GM18907 (cell line): Measurements from ENCODE around the gene CFAP47.
"Not testable (repeated sequence)": the region's sequence is repeated elsewhere in the genome, so short reads cannot be mapped to it uniquely, and the experiment has no call there.

Experiments used
- ATAC-seq: cut with Tn5 transposase; IDR thresholded peaks from one replicate; pipeline ENCODE4 v1.9.1; 2021; ENCODE audit warnings: mild to moderate bottlenecking, moderate library complexity; ENCODE audit not compliant: unreplicated experiment

Gene CFAP47, protein sequence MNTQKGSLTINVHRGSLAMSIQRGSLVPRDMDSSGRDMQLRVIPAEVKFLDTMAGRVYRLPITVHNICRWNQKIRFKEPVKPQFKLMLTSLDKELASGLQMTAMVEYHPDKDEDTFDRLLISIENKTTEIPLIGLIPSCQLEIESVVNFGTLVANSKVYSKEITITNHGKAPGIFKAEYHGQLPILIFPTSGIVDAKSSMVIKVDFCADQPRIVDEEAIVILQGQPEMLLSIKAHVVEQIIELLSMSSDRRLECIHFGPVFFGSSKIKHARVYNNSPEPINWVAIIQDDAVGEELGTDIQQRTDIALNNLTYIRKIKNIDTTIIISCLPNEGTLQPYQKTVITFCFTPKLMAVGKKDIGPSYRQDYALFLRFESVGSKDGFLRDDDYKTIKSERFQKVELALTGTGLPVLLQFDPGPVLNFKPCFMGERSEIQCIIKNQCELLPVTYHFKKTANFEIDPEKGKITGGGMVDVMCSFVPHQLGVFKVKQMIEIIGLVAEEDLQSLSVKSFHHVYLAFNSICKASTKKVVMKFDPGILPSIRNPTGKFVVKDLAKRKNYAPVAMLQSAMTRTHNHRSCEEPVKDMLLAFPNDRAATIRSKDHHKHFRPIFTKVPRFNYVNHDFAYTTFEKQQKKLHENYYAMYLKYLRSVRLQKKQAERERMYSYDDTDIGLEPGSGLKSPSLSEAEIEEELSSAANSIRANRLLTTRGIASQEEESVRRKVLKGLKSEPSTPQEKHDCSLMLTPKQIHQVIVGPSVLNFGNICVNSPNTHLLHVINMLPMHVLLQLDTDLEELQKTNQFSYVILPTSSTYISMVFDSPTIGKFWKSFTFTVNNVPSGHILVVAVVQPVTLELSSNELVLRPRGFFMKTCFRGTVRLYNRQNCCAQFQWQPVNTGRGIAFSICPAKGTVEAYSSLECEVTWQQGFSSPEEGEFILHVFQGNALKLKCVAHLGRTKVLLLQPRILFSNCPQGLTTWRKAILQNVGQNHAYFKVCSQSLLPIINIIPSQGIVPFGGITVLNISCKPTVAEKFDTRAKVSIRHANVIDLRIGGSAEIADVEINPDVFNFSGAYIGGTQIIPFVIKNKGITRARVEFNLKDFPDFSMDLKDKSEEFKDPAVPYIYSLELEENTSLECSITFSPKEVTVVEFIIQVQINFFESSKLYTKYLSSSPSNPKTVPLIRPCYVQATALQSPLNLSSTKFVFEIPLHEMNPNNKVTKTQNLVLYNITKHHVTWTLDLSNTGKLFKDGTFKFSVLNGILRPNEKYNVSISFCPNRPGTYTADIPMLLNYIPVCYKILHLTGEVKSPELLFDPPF (N-terminal part only)

DNA sequence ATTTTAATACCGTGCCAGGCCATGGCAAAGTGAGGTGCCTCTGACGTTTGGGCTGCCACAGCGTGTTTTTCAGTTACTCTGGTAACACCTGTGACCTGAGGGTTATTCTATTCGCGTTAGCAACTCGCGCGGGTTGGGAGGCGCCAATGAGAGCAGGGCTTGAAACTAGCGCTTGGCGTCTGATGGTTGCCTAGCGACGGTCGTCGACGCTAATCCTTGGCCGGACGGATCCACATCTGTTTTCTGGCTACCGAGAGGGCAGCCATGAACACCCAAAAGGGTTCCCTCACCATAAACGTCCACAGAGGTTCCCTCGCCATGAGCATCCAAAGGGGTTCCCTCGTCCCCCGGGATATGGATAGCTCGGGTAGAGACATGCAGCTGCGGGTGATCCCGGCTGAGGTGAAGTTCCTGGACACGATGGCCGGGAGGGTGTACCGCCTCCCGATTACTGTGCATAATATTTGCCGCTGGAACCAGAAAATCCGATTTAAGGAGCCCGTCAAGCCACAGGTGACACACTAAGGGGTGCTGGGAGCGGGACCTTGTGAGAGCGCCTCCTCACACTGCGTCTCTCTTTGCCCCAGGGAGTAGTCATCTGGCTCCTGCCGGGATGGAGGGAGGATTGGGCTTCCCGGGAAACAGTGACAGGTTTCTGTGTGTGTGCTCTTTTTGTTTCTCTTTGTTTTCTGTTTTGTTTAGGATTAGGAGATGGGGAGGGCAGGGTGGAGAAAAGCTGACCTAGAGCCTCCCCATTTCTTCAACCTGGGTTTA, at the start of gene CFAP47:
Gene CFAP47, plus strand, starts transcription at position 199 of the 774 bp plus-strand sequence. Its CDS starts 66 bp downstream, at position 265.
- ATAC-seq: no peak

DNA sequence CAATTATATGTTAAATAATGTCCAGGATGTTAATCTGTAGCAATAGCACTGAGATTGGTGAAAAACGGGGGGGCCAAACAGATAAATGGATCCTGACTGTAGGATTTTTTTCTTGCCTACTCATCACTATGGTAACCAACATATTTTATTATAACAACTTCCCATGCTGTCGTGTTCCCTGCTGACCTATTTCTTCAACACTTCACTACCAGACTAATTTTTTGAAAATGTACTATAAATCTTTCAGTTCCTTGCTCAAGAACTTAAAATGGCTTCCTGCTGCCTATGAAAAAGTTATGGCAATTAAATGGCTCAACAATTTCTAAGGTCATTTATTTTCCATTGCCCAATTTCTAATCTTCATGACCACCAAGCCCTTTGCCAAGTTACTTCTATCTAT, 38.9 kb upstream of the CFAP47 start:
- no peak for ATAC-seq

DNA sequence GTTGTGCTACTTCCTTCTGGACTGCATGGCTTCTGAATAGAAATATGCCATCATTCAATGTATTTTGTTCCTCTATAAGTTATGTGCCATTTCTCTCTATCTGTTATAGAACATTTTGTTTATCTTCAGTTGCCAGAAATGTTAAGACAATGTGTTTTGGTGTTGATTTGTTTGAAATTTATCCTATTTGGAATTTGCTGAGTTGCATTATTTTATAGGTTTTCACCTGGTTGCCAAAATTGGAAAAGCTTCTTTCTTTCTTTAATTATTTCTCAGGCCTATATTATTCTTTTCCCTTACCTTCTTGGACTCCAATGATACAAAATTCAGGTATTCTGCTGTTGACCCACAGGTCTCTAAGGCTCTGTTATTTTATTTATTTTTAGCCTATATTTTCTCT, 33.4 kb upstream of the CFAP47 start:
- ATAC-seq: no peak

DNA sequence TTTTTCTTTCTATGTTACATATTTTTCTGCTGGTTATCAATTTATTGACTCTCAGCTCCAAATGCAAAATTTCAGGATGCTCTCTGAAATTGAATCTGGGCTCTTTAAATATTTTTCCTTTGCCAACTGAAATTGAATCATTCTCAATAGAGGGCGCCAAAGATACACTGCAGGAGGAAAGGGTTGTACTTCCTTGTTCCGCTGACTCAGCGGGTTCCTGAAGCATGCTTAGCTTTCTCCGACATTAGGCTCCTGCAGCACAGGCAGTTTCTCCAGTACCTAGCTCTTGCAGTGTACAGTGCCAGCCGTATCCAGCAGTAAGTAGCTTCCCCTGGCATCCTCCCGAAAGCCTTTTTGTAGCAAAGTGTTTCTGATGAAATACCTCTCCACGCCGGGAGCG, 28.8 kb upstream of the CFAP47 start:
- ATAC-seq: no peak

DNA sequence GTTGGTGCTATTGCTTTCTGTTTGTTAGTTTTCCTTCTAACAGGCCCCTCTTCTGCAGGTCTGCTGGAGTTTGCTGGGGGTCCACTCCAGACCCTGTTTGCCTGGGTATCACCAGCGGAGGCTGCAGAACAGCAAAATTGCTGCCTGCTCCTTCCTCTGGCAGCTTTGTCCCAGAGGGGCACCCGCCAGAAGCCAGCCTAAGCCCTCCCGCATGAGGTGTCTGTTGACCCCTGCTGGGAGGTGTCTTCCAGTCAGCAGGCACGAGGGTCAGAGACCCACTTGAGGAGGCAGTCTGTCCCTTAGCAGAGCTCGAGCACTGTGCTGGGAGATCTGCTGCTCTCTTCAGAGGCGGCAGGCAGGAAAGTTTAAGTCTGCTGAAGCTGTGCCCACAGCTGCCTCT, 67.3 kb downstream of the CFAP47 start:
- not testable (repeated sequence) for ATAC-seq

DNA sequence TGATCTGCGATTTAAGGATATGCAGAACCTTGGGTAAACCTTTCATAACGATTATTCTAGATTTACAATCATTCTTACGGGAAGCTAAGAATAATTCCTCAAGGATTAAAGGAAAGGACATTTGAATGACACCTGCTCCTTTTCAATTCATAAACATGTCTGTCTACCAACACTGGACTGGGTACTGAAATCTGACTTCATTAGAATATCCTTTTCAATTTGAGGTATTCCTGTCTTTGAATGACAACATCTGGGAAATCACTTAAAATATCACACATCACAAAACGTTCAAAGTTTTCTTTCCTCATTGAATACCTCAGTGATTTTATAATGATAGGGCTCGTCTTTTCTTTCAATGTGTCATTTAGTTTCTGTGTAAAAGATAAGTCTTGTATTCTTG, 87.7 kb downstream of the CFAP47 start:
- ATAC-seq: no peak

DNA sequence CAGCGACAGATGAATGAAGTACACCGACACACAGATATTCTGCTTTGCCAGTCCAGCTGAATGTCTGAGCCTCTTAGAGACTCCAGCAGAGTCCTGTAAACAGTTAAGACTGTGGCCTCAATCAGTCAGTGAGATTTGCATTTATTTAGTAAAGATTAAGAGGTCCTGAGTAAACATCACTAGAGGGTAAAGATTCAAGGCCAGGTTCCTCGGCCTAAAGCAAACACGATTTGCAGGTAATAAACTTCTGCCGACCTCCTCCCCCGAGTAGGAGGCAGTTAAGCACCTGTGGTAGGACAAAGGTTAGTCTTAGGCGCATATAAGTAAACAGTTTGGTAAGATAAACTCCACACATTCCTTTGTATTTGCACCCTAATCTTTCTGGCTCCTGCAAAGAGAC, 99.6 kb downstream of the CFAP47 start:
- no peak for ATAC-seq

DNA sequence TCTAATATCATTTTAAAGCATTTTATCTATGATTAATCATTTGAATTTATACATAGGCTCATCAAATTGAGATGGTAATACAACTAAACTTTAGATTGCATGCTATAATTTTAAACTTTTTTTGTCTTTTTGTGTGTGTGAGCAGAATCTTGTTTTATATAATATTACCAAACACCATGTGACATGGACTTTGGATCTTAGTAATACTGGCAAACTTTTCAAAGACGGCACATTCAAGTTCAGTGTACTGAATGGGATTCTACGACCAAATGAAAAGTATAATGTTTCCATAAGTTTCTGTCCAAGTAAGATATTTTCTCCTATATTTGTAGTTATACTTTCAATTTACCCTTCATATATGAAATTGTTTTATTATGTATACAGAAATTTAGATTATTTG, 116.0 kb downstream of the CFAP47 start:
- no peak for ATAC-seq

DNA sequence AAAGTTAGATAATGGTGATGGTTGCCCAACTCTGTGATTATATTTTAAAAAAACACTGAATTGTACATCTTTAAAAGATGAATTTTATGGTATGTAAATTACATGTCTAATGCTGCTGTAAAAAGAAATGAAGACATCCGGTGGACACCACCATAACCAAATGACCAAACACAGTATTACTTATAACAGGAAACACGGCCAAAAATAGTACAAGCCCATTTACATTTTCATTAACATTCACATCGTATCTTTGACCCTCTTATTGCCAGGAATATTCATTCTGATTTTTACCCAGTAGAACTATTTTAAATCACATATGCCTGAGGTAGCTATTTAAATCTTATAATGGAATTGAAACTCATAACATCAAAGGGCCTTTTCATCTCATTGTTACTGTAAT, 143.2 kb downstream of the CFAP47 start:
- no peak for ATAC-seq

DNA sequence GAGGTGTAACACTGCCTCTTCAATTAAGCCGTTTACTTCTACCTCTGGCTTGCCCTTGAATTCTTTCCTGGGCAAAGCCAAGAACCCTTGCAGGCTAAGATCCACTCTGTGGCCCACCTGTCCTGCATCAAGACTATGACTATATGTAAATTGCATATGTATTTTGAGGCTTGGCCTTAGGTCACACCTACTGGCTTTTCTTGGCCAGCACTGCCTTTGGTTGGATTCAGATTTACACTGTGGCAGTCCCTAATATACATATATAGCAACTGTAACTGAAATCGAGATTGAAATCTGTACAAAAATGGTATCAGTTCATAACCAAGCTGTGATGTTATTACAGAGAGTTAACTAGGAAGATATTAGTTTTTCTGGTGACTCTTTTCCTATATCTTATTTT, 151.5 kb downstream of the CFAP47 start:
- no peak for ATAC-seq

DNA sequence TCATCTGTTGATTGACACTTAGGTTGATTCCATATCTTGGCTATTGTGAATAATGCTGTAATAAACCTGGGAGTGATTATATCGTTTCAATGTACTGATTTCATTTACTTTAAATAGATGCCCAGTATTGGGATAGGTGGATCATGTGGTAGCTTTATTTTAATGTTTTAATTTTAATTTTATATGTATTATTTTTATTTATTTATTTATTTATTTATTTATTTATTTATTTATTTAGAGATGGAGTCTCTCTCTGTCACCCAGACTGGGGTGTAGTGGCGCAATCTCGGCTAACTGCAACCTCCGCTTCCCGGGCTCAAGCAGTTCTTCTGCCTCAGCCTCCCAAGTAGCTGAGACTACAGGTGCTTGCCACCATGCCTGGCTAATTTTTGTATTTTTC, 155.5 kb downstream of the CFAP47 start:
- not testable (repeated sequence) for ATAC-seq

DNA sequence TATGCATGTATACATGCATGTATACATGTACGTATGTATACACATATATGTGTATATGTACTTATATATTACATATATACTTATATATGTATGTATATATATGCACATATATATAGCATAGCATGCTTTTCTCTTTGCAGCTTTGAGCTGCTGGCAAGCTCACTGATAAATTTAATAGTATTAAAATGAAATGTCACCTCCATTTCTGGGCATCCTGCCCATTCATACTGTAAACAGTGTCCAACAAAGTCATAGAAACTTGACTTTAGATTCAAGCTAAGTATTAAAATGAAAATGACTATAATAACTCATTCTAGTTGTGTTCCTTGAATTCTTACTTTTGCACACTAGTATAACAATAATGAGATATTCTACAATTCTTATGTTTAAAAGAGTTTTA, 163.7 kb downstream of the CFAP47 start:
- ATAC-seq: no peak

DNA sequence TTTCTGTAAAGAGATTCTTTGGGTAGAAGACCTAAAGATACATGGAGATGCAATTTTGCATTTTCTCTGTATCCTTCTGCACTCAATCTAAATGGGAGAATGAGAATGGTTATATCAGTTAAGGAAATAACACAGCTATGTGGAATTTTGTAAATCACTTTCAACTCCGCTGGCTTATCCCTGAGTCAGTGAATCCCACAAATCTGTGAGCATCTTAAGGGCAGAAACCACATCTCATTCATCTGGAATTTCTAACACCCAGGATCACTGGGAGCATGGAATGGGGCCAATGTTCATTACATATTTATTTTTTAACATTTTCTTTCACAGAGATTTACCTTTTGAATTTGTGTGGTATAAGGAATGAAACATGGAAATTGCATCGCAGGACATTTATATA, 167.8 kb downstream of the CFAP47 start:
- no peak for ATAC-seq

DNA sequence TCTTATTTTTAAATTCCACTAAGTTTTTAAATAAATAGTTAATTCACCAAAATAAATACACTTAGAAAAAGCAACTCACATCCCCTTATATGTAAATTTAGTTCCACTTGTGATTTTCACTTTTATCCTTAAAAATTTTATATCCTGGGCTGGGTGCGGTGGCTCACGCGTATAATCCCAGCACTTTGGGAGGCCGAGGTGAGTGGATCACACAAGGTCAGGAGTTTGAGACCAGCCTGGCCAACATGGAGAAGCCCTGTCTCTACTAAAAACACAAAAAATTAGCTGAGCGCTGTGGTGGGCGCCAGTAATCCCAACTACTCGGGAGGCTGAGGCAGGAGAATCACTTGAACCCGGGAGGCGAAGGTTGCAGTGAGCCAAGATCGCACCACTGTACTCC, 169.4 kb downstream of the CFAP47 start:
- ATAC-seq: not testable (repeated sequence)

DNA sequence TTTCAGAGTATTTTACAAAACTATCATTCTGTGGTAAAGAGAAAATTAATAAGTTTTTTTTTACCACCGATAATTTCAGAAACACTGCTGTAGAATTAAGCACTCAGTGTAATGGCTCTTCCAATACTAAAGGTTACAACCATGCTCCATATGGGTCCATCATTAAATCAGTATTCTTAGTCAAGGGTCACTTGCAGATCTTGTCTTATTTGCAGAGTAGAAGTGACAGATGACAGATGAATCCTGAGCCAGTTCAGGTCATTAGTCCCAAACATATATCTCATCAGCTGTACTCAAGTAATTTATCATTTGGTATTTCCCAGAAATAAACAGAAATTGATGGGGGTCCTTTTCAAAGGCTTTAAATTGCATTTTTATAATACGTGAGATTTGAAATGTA, 182.9 kb downstream of the CFAP47 start:
- no peak for ATAC-seq

DNA sequence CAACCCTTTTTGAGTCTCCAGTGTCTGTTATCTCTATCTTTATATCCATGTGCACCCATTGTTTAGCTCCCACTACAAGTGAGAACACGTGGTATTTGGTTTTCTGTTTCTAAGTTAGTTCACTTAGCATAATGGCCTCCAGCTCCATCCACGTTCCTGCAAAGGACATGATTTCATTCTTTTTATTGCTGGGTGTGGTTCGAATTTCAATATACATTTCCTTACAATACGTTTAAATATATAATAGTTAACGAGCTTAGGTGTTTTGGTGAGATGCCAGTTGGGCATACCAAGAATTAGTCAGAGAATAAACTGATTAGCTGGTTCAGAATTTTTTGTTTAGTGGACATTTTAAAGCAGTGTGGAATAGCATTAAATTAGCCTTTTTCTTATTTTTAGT, 196.7 kb downstream of the CFAP47 start:
- ATAC-seq: no peak

DNA sequence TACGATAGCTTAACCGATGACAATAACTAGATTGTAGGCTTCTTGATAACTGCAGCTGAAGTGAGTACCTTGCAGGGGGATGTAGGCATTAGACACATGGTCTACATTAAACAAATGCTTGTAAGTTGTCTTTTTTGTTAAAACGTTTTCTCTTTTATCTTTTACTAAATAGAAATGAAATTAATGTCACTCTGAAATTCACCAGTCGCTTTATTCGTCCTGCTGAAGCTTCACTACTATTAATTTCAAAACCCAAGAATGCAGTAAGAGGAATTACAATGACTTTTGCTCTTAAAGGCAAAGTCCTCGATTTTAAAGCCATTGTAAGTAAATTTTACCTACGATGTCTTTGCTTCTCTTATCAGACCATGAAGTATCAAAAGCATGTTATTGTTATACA, 239.7 kb downstream of the CFAP47 start:
- no peak for ATAC-seq

DNA sequence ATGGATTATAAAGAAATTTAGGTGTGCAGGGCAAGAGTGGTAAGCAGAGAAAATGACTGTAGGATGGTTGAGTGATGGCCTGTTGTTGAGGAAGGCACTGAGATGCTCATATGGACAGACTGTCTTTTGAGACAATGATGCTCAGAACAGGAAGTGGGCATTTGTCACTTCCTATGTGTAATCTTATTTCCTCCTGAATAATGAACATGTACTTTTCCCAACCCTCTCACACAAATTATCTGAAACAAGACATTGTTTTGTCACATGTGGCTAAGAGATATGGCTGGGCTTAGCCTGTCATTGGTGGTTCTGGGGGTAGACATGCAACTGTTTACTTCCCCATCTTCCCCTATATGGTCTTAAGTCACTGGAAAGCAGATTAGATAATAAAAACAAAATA, 240.5 kb downstream of the CFAP47 start:
- no peak for ATAC-seq

DNA sequence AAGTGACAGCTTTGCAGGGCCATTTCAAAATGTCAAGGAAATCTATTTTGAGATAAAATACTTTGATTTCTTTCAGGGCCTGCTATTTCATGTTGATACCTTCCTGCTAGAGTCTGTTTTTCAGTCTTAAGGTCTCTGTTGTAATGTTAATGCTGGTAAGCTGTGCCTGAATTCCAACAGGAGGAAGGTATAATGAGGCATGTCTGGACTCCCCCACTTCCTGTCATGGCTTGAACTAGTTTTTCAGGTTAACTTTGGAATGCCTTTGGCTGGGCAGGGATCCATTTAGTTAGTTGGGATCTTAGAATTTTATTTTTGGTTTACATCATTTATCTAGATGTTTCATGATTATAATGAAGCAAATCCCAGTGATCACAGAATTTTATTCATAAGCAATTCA, 279.0 kb downstream of the CFAP47 start:
- no peak for ATAC-seq

DNA sequence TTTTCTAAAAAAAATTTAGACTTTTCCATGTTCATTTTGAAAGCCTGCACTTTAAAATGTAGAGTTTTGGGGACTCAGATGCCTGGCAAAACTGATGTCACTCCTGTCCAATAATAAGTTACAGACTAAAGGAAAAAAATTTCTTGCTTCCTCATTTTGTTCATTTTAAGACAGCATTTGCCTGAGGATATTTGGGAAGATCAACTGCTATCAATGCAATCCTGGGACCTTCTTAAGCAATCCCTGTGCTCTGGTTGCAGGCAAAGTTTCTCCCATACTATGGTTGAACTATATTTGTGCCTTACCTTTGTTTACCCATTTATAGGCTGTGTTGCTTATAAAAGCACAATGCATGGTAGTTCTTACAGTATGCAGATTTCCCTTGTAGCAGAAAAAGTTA, 280.4 kb downstream of the CFAP47 start:
- no peak for ATAC-seq
